Vagina (tissue), 2 donors: Measurements from ENCODE around the gene MPP4.

Source experiments
- POLR2A ChIP-seq, 2 donors: fragments of 450-650 bp; IDR thresholded peaks; one replicate each; pipeline ENCODE4 v1.6.1; 2017; ENCODE audit warnings: antibody characterized with exemption in 2 of 2, mild to moderate bottlenecking in 2 of 2, moderate library complexity in 2 of 2
- POLR2AphosphoS5 ChIP-seq, 2 donors: sonication (generic); formaldehyde crosslinking; IDR thresholded peaks; one replicate each; pipeline ENCODE4 v1.9.0; 2017; ENCODE audit warnings: antibody characterized with exemption in 2 of 2, mild to moderate bottlenecking in 2 of 2, low read depth in 1 of 2; ENCODE audit not compliant: insufficient read depth in 1 of 2

GRCh38 chr2:201608021-201608420 lies 90.4 kb downstream of the MPP4 start:
- TF ChIP-seq POLR2A (IDR thresholded peaks at IDR 0.05) (no peak), POLR2AphosphoS5 (IDR thresholded peaks at IDR 0.05; ENCODE audit: insufficient read depth in 1 of 2, low read depth in 1 of 2) (no peak)
